Keratinocyte (primary cell): ENCODE measurements around the gene KIF3C.
"Not testable (repeated sequence)": the region's sequence is repeated elsewhere in the genome, so short reads cannot be mapped to it uniquely, and the experiment has no call there.

Experiments
- CTCF ChIP-seq, 3 experiments: IDR thresholded peaks in 1 of 3; conservative IDR thresholded peaks in 1 of 3; optimal IDR thresholded peaks in 1 of 3; 2 replicates in 2 of 3; 3 replicates in 1 of 3; pipeline versions ENCODE3 to v1.5.1; 2011; ENCODE audit warnings: low read length in 3 of 3, mild to moderate bottlenecking in 3 of 3, moderate library complexity in 2 of 3, control low read depth in 1 of 3, inconsistent platforms in 1 of 3; ENCODE audit not compliant: insufficient read depth in 2 of 3; ENCODE audit errors: extremely low read depth in 1 of 3
- EZH2 ChIP-seq: IDR thresholded peaks from one replicate; pipeline ENCODE4 v1.6.1; 2012; ENCODE audit warnings: inconsistent platforms, mild to moderate bottlenecking, low read length, moderate library complexity

GRCh38 chr2:25917411-25917810 lies 64.9 kb downstream of the KIF3C start:
- not testable (repeated sequence) for TF ChIP-seq CTCF (optimal IDR thresholded peaks at IDR 0.05 in 1 of 3, IDR thresholded peaks at IDR 0.05 in 1 of 3, conservative IDR thresholded peaks at IDR 0.05 in 1 of 3; ENCODE audit: extremely low read depth in 1 of 3, insufficient read depth in 2 of 3, low read length in 3 of 3); EZH2
